RWPE1 (cell line): ENCODE data around the gene NACC2.
"Not testable (repeated sequence)": the region's sequence is repeated elsewhere in the genome, so short reads cannot be mapped to it uniquely, and the experiment has no call there.

Source experiments
- CTCF ChIA-PET: fragments of 350-600 bp; sonication (Branson Sonifier 250); formaldehyde crosslinking; extraction: SDS; loops from one replicate; lab custom pipeline; 2021; lab: Yijun Ruan, JAX
- POLR2A ChIA-PET: fragments of 400-600 bp; formaldehyde crosslinking; extraction: SDS; loops from one replicate; lab custom pipeline; 2020; ENCODE audit warnings: antibody characterized with exemption; ENCODE audit not compliant: low non-redundant PET; lab: Yijun Ruan, JAX
- DNase-seq: peaks from one replicate; pipeline ENCODE4 v3.0.0; 2012; ENCODE audit warnings: low spot score
- H3K27ac ChIP-seq: fragments of 450-650 bp; 2 replicates; pipeline ENCODE4 v1.5.1; 2017
- TF ChIP-seq, protein P1 (sequence below): fragments of 450-650 bp; conservative IDR thresholded peaks from 2 replicates; pipeline ENCODE4 v1.5.1; 2017; ENCODE audit warnings: low read depth, mild to moderate bottlenecking

Gene NACC2

DNA sequence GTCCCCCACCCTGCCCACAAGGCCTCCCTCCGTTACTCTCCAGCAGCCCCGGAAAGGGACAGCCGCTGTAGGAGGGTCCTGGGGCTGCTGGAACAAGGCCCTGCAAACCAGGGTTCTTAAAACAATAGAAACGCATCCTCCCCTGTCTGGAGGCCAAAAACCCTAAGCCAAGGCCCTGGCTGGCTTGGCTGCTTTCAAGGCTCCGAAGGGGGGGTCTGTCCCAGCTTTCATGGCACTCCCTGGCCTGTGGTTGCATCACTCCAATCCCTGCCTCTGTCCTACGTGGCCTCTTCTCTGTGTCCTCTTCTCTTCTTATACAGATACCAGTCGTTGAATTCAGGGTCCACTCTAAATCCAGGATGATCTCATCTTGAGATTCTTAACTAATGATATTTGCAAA is 126.5 kb downstream of the NACC2 start:
- TF ChIP-seq, protein P1, sequence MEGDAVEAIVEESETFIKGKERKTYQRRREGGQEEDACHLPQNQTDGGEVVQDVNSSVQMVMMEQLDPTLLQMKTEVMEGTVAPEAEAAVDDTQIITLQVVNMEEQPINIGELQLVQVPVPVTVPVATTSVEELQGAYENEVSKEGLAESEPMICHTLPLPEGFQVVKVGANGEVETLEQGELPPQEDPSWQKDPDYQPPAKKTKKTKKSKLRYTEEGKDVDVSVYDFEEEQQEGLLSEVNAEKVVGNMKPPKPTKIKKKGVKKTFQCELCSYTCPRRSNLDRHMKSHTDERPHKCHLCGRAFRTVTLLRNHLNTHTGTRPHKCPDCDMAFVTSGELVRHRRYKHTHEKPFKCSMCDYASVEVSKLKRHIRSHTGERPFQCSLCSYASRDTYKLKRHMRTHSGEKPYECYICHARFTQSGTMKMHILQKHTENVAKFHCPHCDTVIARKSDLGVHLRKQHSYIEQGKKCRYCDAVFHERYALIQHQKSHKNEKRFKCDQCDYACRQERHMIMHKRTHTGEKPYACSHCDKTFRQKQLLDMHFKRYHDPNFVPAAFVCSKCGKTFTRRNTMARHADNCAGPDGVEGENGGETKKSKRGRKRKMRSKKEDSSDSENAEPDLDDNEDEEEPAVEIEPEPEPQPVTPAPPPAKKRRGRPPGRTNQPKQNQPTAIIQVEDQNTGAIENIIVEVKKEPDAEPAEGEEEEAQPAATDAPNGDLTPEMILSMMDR: no peak
- H3K27ac ChIP-seq: no peak overlapping the region
- DNase-seq: no peak
- CTCF ChIA-PET: interaction anchor here (0.5 to 3.5 kb wide), 12 partner anchors 9 to 365 kb away, joined by 3 to 46 read pairs (median 6); no protein-coding TSS in a partner anchor
- POLR2A ChIA-PET: no interaction called here

GRCh38 chr9:135968083-135968476 is 127.0 kb downstream of the NACC2 start:
- DNase-seq: no peak
- H3K27ac ChIP-seq: no peak overlapping the region
- CTCF ChIA-PET: interaction anchor here (0.5 to 3.5 kb wide), 26 partner anchors 8 to 414 kb away, joined by 3 to 46 read pairs (median 4); no protein-coding TSS in a partner anchor
- TF ChIP-seq, protein P1: no peak
- POLR2A ChIA-PET: no interaction called here

DNA sequence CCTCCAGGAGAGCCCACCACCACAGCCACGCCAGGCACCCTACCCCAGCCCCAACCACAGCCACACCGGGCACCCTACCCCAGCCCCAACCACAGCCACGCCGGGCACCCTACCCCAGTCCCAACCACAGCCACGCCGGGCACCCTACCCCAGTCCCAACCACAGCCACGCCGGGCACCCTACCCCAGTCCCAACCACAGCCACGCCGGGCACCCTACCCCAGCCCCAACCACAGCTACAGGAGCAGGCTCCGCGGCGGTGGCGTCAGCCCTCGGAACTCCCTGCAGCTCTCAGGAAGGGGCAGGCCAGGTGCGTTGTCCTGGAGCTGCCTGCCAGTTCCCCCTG is 128.2 kb downstream of the NACC2 start:
- DNase-seq, POLR2A ChIA-PET, H3K27ac ChIP-seq: not testable (repeated sequence)
- CTCF ChIA-PET: interaction anchor here (0.6 to 3.5 kb wide), 23 partner anchors 8 to 1321 kb away, joined by 3 to 46 read pairs (median 4); no protein-coding TSS in a partner anchor

DNA sequence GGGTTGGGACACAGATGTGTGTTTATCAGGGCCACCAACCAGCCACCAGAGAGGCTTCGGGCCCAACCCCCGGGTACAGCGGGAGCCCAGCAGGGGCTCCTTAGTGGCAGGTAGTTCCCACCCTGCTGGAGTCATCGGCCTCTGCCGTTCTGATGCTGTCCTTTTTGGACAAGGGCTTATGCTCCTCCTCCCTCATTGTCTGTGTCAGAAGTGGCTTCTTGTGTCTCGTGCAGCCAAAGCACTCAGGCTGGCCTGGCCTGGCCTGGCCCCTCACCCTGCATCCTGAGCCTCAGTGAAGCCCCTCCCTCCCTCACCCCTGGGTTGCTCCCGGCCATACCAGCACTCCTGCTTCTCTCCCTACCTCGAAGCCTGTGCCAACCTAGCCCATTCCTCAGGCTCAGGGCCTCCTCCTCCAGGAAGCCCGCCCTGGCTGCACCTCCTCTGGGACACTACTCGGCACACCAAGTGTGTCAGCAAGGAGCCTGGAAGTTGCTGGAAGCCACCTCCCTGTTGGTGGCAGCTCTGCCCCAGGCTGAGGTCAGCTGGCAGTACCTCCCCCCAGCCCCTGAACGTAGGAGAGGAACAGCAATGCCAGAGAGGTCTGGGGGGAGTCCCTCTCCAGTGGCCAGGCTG is 129.8 kb downstream of the NACC2 start:
- ChIA-PET CTCF (interaction anchor here (0.8 to 3.5 kb wide), 2 partner anchors 156 to 262 kb away, joined by 3 to 46 read pairs; no protein-coding TSS in a partner anchor), POLR2A (no interaction called here)
- TF ChIP-seq, protein P1: no peak
- DNase-seq: no peak
- no peak overlapping the region for H3K27ac ChIP-seq

GRCh38 chr9:135963938-135964337 is 131.2 kb downstream of the NACC2 start:
- CTCF ChIA-PET: interaction anchor here (1.0 kb wide), 2 partner anchors 98 to 459 kb away, joined by 3 read pairs; no protein-coding TSS in a partner anchor

GRCh38 chr9:135963338-135963737 is 131.8 kb downstream of the NACC2 start:
- POLR2A ChIA-PET: no interaction called here

More at GRCh38 chr9:135963938-135964337, 131.2 kb downstream of the NACC2 start:
- POLR2A ChIA-PET: no interaction called here
- no peak overlapping the region for H3K27ac ChIP-seq
- TF ChIP-seq, protein P1: no peak
- no peak for DNase-seq

More at GRCh38 chr9:135963338-135963737, 131.8 kb downstream of the NACC2 start:
- no peak overlapping the region for H3K27ac ChIP-seq
- no peak for DNase-seq
- TF ChIP-seq, protein P1: no peak
- CTCF ChIA-PET: interaction anchor here (0.5 to 1.0 kb wide), 3 partner anchors 98 to 458 kb away, joined by 3 read pairs; no protein-coding TSS in a partner anchor
